ENCODE results near the gene USF1. TPM values are rescaled to one million over a fixed set of nuclear protein-coding genes. Genes with fewer than 3 reads are reported as not detected.

The USF1 gene
- total and polyA plus RNA-seq, 9 of the 15 experiments (the other 6 are each of a cell fraction or from before 2014, with no cell fraction given) = 7.4 to 60.2 (median 54.2) TPM

- TF ChIP-seq SLC30A9 (CRISPR knock-in tag; IDR thresholded peaks at IDR 0.05) (no peak), FUS (optimal IDR thresholded peaks at IDR 0.05; ENCODE audit: low read depth, low read length) (no peak), GABPB2 (CRISPR knock-in tag; conservative IDR thresholded peaks at IDR 0.05) (no peak), TSC22D4 (tag; IDR thresholded peaks at IDR 0.05) (no peak), SMARCC2 (IDR thresholded peaks at IDR 0.05; ENCODE audit: low read depth) (peak; percentile 73; the same call in 1 of the 2 replicates), ZBTB26 (CRISPR knock-in tag; IDR thresholded peaks at IDR 0.05) (no peak), ZBTB12 (CRISPR knock-in tag; IDR thresholded peaks at IDR 0.05) (peak; percentile 73), ZNF507 (tag; conservative IDR thresholded peaks at IDR 0.05) (no peak), RFX1 (IDR thresholded peaks at IDR 0.05) (no peak), HDAC6 (IDR thresholded peaks at IDR 0.05; ENCODE audit: low read depth, low read length) (no peak), ZNF311 (CRISPR knock-in tag; IDR thresholded peaks at IDR 0.05) (0 out of 2 replicates have a peak, but pooled peaks have one; percentile 14), MYBL2 (IDR thresholded peaks at IDR 0.05; ENCODE audit: low read depth) (no peak), MYBL2 (CRISPR knock-in tag; IDR thresholded peaks at IDR 0.05; ENCODE audit: borderline replicate concordance) (no peak), SIN3B (IDR thresholded peaks at IDR 0.05; ENCODE audit: low read depth) (no peak), MECOM (CRISPR knock-in tag; IDR thresholded peaks at IDR 0.05) (no peak), ARID2 (IDR thresholded peaks at IDR 0.05) (no peak), PHB (CRISPR knock-in tag; IDR thresholded peaks at IDR 0.05) (no peak), RBM34 (IDR thresholded peaks at IDR 0.05; ENCODE audit: borderline replicate concordance, insufficient read depth, low read length) (no peak)
- TF ChIP-seq, protein P1, sequence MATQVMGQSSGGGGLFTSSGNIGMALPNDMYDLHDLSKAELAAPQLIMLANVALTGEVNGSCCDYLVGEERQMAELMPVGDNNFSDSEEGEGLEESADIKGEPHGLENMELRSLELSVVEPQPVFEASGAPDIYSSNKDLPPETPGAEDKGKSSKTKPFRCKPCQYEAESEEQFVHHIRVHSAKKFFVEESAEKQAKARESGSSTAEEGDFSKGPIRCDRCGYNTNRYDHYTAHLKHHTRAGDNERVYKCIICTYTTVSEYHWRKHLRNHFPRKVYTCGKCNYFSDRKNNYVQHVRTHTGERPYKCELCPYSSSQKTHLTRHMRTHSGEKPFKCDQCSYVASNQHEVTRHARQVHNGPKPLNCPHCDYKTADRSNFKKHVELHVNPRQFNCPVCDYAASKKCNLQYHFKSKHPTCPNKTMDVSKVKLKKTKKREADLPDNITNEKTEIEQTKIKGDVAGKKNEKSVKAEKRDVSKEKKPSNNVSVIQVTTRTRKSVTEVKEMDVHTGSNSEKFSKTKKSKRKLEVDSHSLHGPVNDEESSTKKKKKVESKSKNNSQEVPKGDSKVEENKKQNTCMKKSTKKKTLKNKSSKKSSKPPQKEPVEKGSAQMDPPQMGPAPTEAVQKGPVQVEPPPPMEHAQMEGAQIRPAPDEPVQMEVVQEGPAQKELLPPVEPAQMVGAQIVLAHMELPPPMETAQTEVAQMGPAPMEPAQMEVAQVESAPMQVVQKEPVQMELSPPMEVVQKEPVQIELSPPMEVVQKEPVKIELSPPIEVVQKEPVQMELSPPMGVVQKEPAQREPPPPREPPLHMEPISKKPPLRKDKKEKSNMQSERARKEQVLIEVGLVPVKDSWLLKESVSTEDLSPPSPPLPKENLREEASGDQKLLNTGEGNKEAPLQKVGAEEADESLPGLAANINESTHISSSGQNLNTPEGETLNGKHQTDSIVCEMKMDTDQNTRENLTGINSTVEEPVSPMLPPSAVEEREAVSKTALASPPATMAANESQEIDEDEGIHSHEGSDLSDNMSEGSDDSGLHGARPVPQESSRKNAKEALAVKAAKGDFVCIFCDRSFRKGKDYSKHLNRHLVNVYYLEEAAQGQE (IDR thresholded peaks at IDR 0.05; ENCODE audit: borderline replicate concordance) = peak; percentile 33
- TF ChIP-seq, protein P1 (CRISPR knock-in tag; IDR thresholded peaks at IDR 0.05; ENCODE audit: low read depth) = no peak
Measured at GRCh38 chr1:161013488-161014230, 32.1 kb downstream of the USF1 start (continued).
